HCT116 (cell line): ENCODE measurements around the gene COG5. TPM values are rescaled to one million over a fixed set of nuclear protein-coding genes. Genes with fewer than 3 reads are reported as not detected.

Source experiments
- ATAC-seq: fragments of 200-7000 bp; cut with Tn5 transposase; 2 replicates; pipeline ENCODE4 v1.9.1; 2020; ENCODE audit warnings: mild to moderate bottlenecking, moderate library complexity
- BruUV-seq: library from RNA; stranded (reverse); fragments of 400-500 nt; replicated peaks from 2 replicates; lab custom pipeline; 2021; lab: Mats Ljungman, UMichigan
- CTCF ChIA-PET: fragments of 300-600 bp; sonication (Branson Sonifier 250); formaldehyde crosslinking; loops from one replicate; lab custom pipeline; 2021; ENCODE audit warnings: antibody characterized with exemption; lab: Charles Lee
- POLR2A ChIA-PET: fragments of 300-600, 350-600 bp; sonication (Branson Sonifier 250); formaldehyde crosslinking; loops from one replicate; lab custom pipeline; 2021; ENCODE audit warnings: antibody characterized with exemption; lab: Charles Lee
- RAD21 ChIA-PET, 2 experiments: fragments of 300-600 bp; sonication (Branson Sonifier 250); formaldehyde crosslinking; loops; one replicate each; lab custom pipeline; 2023; ENCODE audit warnings: low total read pairs in 2 of 2; ENCODE audit not compliant: uncharacterized antibody in 2 of 2, unreplicated experiment in 2 of 2, low non-redundant PET in 1 of 2; lab: Charles Lee
- DNase-seq: peaks from one replicate; pipeline ENCODE4 v3.0.0-alpha.2; 2010; ENCODE audit warnings: low read depth, low spot score
- H2AFZ ChIP-seq: fragments of 200-600 bp; shearing (Covaris generic), sonication (generic); 2 replicates; pipeline ENCODE4 v1.6.1; 2017; ENCODE audit warnings: low read depth, mixed run types, mixed read lengths, antibody characterized with exemption, low read length; ENCODE audit not compliant: poor library complexity, severe bottlenecking
- H3K27ac ChIP-seq: 2 replicates; pipeline ENCODE4 v1.5.1; 2012; ENCODE audit warnings: low read depth, low read length
- H3K27me3 ChIP-seq: fragments of 200-600 bp; sonication (generic); 2 replicates; pipeline ENCODE4 v1.6.1; 2016; ENCODE audit warnings: mixed run types, low read length, mixed read lengths; ENCODE audit not compliant: insufficient read depth
- H3K36me3 ChIP-seq, 2 experiments: fragments of 200-500 bp in 1 of 2; fragments of 200-600 bp in 1 of 2; sonication (Bioruptor generic) in 1 of 2; sonication (generic) in 1 of 2; 2 replicates each; pipeline versions ENCODE4 v1.5.1 to v1.6.1; 2014 to 2016; ENCODE audit warnings: low read length in 2 of 2, inconsistent platforms in 1 of 2, mixed read lengths in 1 of 2, mixed run types in 1 of 2; ENCODE audit not compliant: insufficient read depth in 2 of 2, control insufficient read depth in 1 of 2
- H3K4me1 ChIP-seq, 2 experiments: fragments of 200-600 bp in 1 of 2; sonication (generic) in 1 of 2; 2 replicates each; pipeline versions ENCODE4 v1.5.1 to v1.6.1; 2012 to 2017; ENCODE audit warnings: low read length in 2 of 2, inconsistent platforms in 1 of 2, mild to moderate bottlenecking in 1 of 2, mixed read lengths in 1 of 2, mixed run types in 1 of 2, moderate library complexity in 1 of 2; ENCODE audit not compliant: insufficient read depth in 2 of 2, control insufficient read depth in 1 of 2
- H3K4me2 ChIP-seq: fragments of 200-600 bp; sonication (generic); 2 replicates; pipeline ENCODE4 v1.6.1; 2017; ENCODE audit warnings: mixed run types, low read length, mixed read lengths
- H3K4me3 ChIP-seq, 2 experiments: fragments of 200-600 bp in 1 of 2; sonication (generic) in 1 of 2; replicated peaks in 1 of 2; 2 replicates each; pipeline ENCODE4 v1.5.1; 2011 to 2016; ENCODE audit warnings: low read length in 2 of 2, control low read depth in 1 of 2, low read depth in 1 of 2, mild to moderate bottlenecking in 1 of 2, mixed read lengths in 1 of 2, mixed run types in 1 of 2
- H3K79me2 ChIP-seq: fragments of 200-600 bp; sonication (generic); 2 replicates; pipeline ENCODE4 v1.6.1; 2017; ENCODE audit warnings: mild to moderate bottlenecking, mixed run types, low read length, moderate library complexity, mixed read lengths; ENCODE audit not compliant: insufficient read depth
- H3K9ac ChIP-seq: fragments of 200-600 bp; sonication (generic); 2 replicates; pipeline ENCODE4 v1.6.1; 2016; ENCODE audit warnings: low read length, mixed read lengths
- H3K9me2 ChIP-seq: fragments of 200-600 bp; sonication (generic), shearing (Covaris generic); 2 replicates; pipeline ENCODE4 v1.6.1; 2017; ENCODE audit warnings: mixed run types, mild to moderate bottlenecking, moderate library complexity; ENCODE audit not compliant: insufficient read depth
- H3K9me3 ChIP-seq, 2 experiments: fragments of 200-500 bp in 1 of 2; fragments of 200-600 bp in 1 of 2; sonication (Bioruptor generic) in 1 of 2; sonication (generic) in 1 of 2; 2 replicates each; pipeline ENCODE4 v1.6.1; 2014 to 2017; ENCODE audit warnings: low read length in 2 of 2, mixed read lengths in 2 of 2, inconsistent platforms in 1 of 2, low read depth in 1 of 2, mild to moderate bottlenecking in 1 of 2, mixed run types in 1 of 2, moderate library complexity in 1 of 2; ENCODE audit not compliant: control insufficient read depth in 1 of 2, insufficient read depth in 1 of 2
- H4K20me1 ChIP-seq: fragments of 200-600 bp; sonication (generic), shearing (Covaris generic); 2 replicates; pipeline ENCODE4 v1.6.1; 2017; ENCODE audit warnings: mixed run types, mild to moderate bottlenecking, moderate library complexity; ENCODE audit not compliant: insufficient read depth
- ATF3 ChIP-seq: IDR thresholded peaks from 2 replicates; pipeline ENCODE4 v1.6.1; 2012
- CEBPB ChIP-seq: IDR thresholded peaks from 2 replicates; pipeline ENCODE4 v1.6.1; 2012; ENCODE audit warnings: low read depth
- EGR1 ChIP-seq: IDR thresholded peaks from 2 replicates; pipeline ENCODE4 v1.6.1; 2012; ENCODE audit warnings: low read depth
- ELF1 ChIP-seq: IDR thresholded peaks from 2 replicates; pipeline ENCODE4 v1.6.1; 2012; ENCODE audit warnings: low read depth, borderline replicate concordance
- EZH2 ChIP-seq: fragments of 200-600 bp; sonication (generic); IDR thresholded peaks from 2 replicates; pipeline ENCODE4 v1.6.1; 2017; ENCODE audit warnings: antibody characterized with exemption, mixed run types
- FOSL1 ChIP-seq: IDR thresholded peaks from 2 replicates; pipeline ENCODE4 v1.6.1; 2012; ENCODE audit warnings: low read depth
- POLR2A ChIP-seq: IDR thresholded peaks from 2 replicates; pipeline ENCODE4 v1.7.0; 2011; ENCODE audit warnings: borderline replicate concordance; ENCODE audit not compliant: insufficient read depth, insufficient read length; ENCODE audit errors: extremely low read depth
- POLR2AphosphoS5 ChIP-seq: IDR thresholded peaks from 2 replicates; pipeline ENCODE4 v1.6.1; 2011; ENCODE audit warnings: mild to moderate bottlenecking, low read depth, low read length, moderate library complexity
- RAD21 ChIP-seq: IDR thresholded peaks from 2 replicates; pipeline ENCODE4 v1.6.1; 2012; ENCODE audit warnings: low read depth, mild to moderate bottlenecking
- REST ChIP-seq: IDR thresholded peaks from 2 replicates; pipeline ENCODE4 v1.6.1; 2012; ENCODE audit warnings: low read depth
- SIN3A ChIP-seq: IDR thresholded peaks from 2 replicates; pipeline ENCODE4 v1.6.1; 2012; ENCODE audit warnings: low read depth
- SRF ChIP-seq: IDR thresholded peaks from 2 replicates; pipeline ENCODE4 v1.6.1; 2012; ENCODE audit warnings: low read depth
- TCF7L2 ChIP-seq: IDR thresholded peaks from 2 replicates; pipeline ENCODE4 v1.7.0; 2011; ENCODE audit warnings: borderline replicate concordance, inconsistent platforms; ENCODE audit not compliant: insufficient read depth, insufficient read length; ENCODE audit errors: extremely low read depth
- YY1 ChIP-seq: IDR thresholded peaks from 2 replicates; pipeline ENCODE4 v1.6.1; 2011; ENCODE audit warnings: low read length, low read depth, moderate library complexity, mild to moderate bottlenecking; ENCODE audit not compliant: insufficient replicate concordance; ENCODE audit errors: extremely low read depth
- intact Hi-C: fragments of 100-400 bp; cut with micrococcal nuclease; formaldehyde crosslinking; loops from 2 replicates; pipeline ENCODE4 v1.10.0; 2022
- total RNA-seq: library from RNA; stranded (reverse); gene quantifications from one replicate; pipeline ENCODE4 v1.2.1, GENCODE V29; 2021; ENCODE audit not compliant: unreplicated experiment
- TF ChIP-seq, protein P1 (sequence below): IDR thresholded peaks from 2 replicates; pipeline ENCODE4 v1.6.1; 2011; ENCODE audit warnings: mild to moderate bottlenecking, low read length, moderate library complexity; ENCODE audit not compliant: insufficient replicate concordance; ENCODE audit errors: extremely low read depth

COG5 gene
- total RNA-seq, 1 experiment from 2014 or later: 30.7 TPM

DNA sequence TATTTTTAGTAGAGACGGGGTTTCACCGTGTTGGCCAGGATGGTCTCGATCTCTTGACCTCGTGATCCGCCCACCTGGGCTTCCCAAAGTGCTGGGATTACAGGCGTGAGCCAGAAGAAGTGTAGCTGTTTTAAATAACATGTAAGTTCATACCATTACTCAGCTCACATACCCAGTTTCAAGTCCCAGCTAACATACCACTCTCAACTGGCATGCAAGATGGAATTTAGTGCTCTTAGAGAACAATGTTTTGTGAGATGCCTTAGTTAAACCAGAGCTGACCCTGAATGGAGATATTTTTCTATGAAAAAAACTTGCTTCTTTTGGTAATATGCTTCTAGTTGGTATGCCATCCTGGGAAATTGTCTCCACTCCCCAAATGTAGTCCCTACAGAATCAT, 357.6 kb downstream of the COG5 start:
- POLR2A ChIA-PET: no interaction called here
- Histone ChIP-seq H3K4me2 (no peak overlapping the region), H2AFZ (no peak overlapping the region), H3K4me1 (no peaks in the 10 kb centered on the region), H3K79me2 (no peaks in the 10 kb centered on the region), H3K27me3 (no peaks in the 10 kb centered on the region), H3K4me3 (no peak overlapping the region), H3K36me3 (peaks cover 2 to 5% of the 10 kb centered on the region in 2 experiments; a peak in 1 of 4 replicates), H3K9me2 (no peaks in the 10 kb centered on the region), H3K9ac (no peak overlapping the region), H3K27ac (no peak overlapping the region), H3K9me3 (no peaks in the 10 kb centered on the region), H4K20me1 (no peaks in the 10 kb centered on the region)
- CTCF ChIA-PET: no interaction called here
- ATAC-seq (no peak), DNase-seq (no peak)
- TF ChIP-seq FOSL1 (no peak), REST (no peak), ELF1 (no peak), EGR1 (no peak), YY1 (no peak), SRF (no peak)
- intact Hi-C loops: no loop called here
- RAD21 ChIA-PET: no interaction called here
- BruUV-seq: no TSS peak

GRCh38 chr7:107203607-107204006, 360.1 kb downstream of the COG5 start:
- ATAC-seq: no peak
- no peak for TF ChIP-seq POLR2A
- no peak for TF ChIP-seq RAD21
- TF ChIP-seq CEBPB: no peak
- no peak for TF ChIP-seq EZH2
- TF ChIP-seq SRF: no peak
- TF ChIP-seq ELF1: no peak
- no peak for TF ChIP-seq ATF3
- no peak for TF ChIP-seq SIN3A
- no peak for TF ChIP-seq TCF7L2
- TF ChIP-seq POLR2AphosphoS5: no peak
- TF ChIP-seq, protein P1, sequence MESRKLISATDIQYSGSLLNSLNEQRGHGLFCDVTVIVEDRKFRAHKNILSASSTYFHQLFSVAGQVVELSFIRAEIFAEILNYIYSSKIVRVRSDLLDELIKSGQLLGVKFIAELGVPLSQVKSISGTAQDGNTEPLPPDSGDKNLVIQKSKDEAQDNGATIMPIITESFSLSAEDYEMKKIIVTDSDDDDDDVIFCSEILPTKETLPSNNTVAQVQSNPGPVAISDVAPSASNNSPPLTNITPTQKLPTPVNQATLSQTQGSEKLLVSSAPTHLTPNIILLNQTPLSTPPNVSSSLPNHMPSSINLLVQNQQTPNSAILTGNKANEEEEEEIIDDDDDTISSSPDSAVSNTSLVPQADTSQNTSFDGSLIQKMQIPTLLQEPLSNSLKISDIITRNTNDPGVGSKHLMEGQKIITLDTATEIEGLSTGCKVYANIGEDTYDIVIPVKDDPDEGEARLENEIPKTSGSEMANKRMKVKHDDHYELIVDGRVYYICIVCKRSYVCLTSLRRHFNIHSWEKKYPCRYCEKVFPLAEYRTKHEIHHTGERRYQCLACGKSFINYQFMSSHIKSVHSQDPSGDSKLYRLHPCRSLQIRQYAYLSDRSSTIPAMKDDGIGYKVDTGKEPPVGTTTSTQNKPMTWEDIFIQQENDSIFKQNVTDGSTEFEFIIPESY: no peak
- TF ChIP-seq, all 23 proteins: peak for 0
- Histone ChIP-seq H3K27me3 (no peaks in the 10 kb centered on the region), H3K36me3 (peaks cover 5% of the 10 kb centered on the region in 2 experiments; a peak in 1 of 4 replicates), H3K4me1 (no peaks in the 10 kb centered on the region), H3K9ac (no peak overlapping the region), H3K4me3 (no peak overlapping the region), H3K4me2 (no peak overlapping the region), H3K9me2 (no peaks in the 10 kb centered on the region), H3K79me2 (no peaks in the 10 kb centered on the region), H4K20me1 (no peaks in the 10 kb centered on the region), H3K27ac (no peak overlapping the region), H2AFZ (no peak overlapping the region), H3K9me3 (no peaks in the 10 kb centered on the region)
- BruUV-seq: no TSS peak
- no peak for DNase-seq
- ChIA-PET POLR2A (no interaction called here), CTCF (interaction anchor here (1.0 to 1.4 kb wide), 3 partner anchors 10 to 675 kb away, joined by 3 to 6 read pairs (median 5); no protein-coding TSS in a partner anchor), RAD21 (no interaction called here)
- intact Hi-C loops: loop anchor here (2.0 kb wide), 2 partner anchors 297 to 675 kb away; no protein-coding TSS in a partner anchor
